Fibroblast of lung (primary cell): ENCODE results near the gene SMAD3.

Source experiments
- CTCF ChIP-seq, 2 donors: IDR thresholded peaks in 1 of 2; conservative IDR thresholded peaks in 1 of 2; 1 replicate in 1 of 2; 2 replicates in 1 of 2; pipeline ENCODE4 v1.5.1; 2011 to 2012; ENCODE audit warnings: low read length in 2 of 2, control low read depth in 1 of 2, inconsistent platforms in 1 of 2, low read depth in 1 of 2, mild to moderate bottlenecking in 1 of 2
- EZH2 ChIP-seq: IDR thresholded peaks from 2 replicates; pipeline ENCODE4 v1.5.1; 2012; ENCODE audit warnings: low read length, control low read depth, mild to moderate bottlenecking; ENCODE audit errors: missing control alignments

- TF ChIP-seq EZH2 (no peak), CTCF (conservative IDR thresholded peaks at IDR 0.05 in 1 of 2, IDR thresholded peaks at IDR 0.05 in 1 of 2; ENCODE audit: low read depth in 1 of 2, low read length in 2 of 2) (no peak)
Observed at GRCh38 chr15:67218428-67218827, 153.0 kb downstream of the SMAD3 start.
